Measurements from ENCODE around the gene PODNL1.

DNA sequence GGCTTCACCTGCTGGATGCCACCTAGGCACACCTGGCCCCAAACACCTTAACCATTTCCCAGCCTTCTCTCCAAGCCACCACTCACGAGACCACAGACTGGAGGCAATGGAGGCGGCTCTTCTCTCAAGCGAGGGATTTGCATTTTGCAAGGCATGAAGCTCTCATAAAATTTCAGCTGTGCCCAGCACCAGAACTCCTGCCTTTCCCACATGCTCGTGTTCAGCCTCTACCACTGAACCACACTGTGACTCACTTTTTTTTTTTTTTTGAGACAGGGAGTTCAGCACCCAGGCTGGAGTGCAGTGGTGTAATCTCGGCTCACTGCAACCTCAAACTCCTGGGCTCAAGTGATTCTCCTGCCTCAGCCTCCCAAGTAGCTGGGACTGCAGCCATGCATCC is 50.7 kb downstream of the PODNL1 start:
- TF ChIP-seq CTCF (IDR thresholded peaks at IDR 0.05 in 2 of 3, conservative IDR thresholded peaks at IDR 0.05 in 1 of 3; ENCODE audit: control insufficient read depth in 2 of 3, extremely low read depth in 1 of 3, insufficient read depth in 1 of 3, low read depth in 3 of 3, low read length in 3 of 3) (no peak), ATF2 (IDR thresholded peaks at IDR 0.05; ENCODE audit: low read length) (no peak), HDAC2 (IDR thresholded peaks at IDR 0.05) (no peak), HDAC6 (IDR thresholded peaks at IDR 0.05; ENCODE audit: unreplicated experiment) (no peak), CREB1 (IDR thresholded peaks at IDR 0.05; ENCODE audit: low read depth) (no peak), GABPA (IDR thresholded peaks at IDR 0.05; ENCODE audit: low read depth) (no peak), POLR2A (IDR thresholded peaks at IDR 0.05; ENCODE audit: low read depth, low read length) (no peak)
- TF ChIP-seq, protein P1, sequence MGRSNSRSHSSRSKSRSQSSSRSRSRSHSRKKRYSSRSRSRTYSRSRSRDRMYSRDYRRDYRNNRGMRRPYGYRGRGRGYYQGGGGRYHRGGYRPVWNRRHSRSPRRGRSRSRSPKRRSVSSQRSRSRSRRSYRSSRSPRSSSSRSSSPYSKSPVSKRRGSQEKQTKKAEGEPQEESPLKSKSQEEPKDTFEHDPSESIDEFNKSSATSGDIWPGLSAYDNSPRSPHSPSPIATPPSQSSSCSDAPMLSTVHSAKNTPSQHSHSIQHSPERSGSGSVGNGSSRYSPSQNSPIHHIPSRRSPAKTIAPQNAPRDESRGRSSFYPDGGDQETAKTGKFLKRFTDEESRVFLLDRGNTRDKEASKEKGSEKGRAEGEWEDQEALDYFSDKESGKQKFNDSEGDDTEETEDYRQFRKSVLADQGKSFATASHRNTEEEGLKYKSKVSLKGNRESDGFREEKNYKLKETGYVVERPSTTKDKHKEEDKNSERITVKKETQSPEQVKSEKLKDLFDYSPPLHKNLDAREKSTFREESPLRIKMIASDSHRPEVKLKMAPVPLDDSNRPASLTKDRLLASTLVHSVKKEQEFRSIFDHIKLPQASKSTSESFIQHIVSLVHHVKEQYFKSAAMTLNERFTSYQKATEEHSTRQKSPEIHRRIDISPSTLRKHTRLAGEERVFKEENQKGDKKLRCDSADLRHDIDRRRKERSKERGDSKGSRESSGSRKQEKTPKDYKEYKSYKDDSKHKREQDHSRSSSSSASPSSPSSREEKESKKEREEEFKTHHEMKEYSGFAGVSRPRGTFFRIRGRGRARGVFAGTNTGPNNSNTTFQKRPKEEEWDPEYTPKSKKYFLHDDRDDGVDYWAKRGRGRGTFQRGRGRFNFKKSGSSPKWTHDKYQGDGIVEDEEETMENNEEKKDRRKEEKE (IDR thresholded peaks at IDR 0.05) = no peak
